Muscle of leg (tissue), 11 donors: ENCODE results near the gene FOSL2. TPM values are rescaled to one million over a fixed set of nuclear protein-coding genes. Genes with fewer than 3 reads are reported as not detected.

ENCODE experiments used
- DNase-seq: peaks from one replicate; pipeline ENCODE4 v3.0.0; 2013
- H3K27ac ChIP-seq: one replicate; pipeline ENCODE4 v1.5.1; 2013; ENCODE audit warnings: mild to moderate bottlenecking, low read length, control low read depth
- H3K27me3 ChIP-seq: one replicate; pipeline ENCODE4 v1.6.1; 2013; ENCODE audit warnings: low read length; ENCODE audit not compliant: control insufficient read depth, insufficient read depth
- H3K36me3 ChIP-seq: one replicate; pipeline ENCODE4 v1.6.1; 2013; ENCODE audit warnings: low read length; ENCODE audit not compliant: control insufficient read depth, insufficient read depth
- H3K4me1 ChIP-seq: one replicate; pipeline ENCODE4 v1.6.1; 2013; ENCODE audit warnings: low read length; ENCODE audit not compliant: control insufficient read depth, insufficient read depth
- H3K4me3 ChIP-seq: one replicate; pipeline ENCODE4 v1.5.1; 2013; ENCODE audit warnings: low read length, control low read depth
- H3K9me3 ChIP-seq: replicated peaks from 2 replicates; pipeline ENCODE4 v1.6.1; 2013; ENCODE audit warnings: low read depth, low read length; ENCODE audit not compliant: control insufficient read depth
- WGBS: methylation state at CpG from one replicate; pipeline ENCODE4 v1.1.5; 2013; ENCODE audit warnings: missing lambda C conversion rate; ENCODE audit not compliant: insufficient coverage; 5-methylcytosine and 5-hydroxymethylcytosine counted together
- polyA plus RNA-seq, 8 donors: library from polyadenylated mRNA; unstranded; fragments of 120-200 nt; gene quantifications; one replicate each; pipeline versions ENCODE4 v1.2.1 to v1.2.3, GENCODE V29; 2013; ENCODE audit warnings: inconsistent platforms in 1 of 8, low replicate concordance in 1 of 8; ENCODE audit not compliant: insufficient read length in 8 of 8, insufficient read depth in 1 of 8
- total RNA-seq: library from RNA; stranded (reverse); fragments of 120-200 nt; gene quantifications from one replicate; pipeline ENCODE4 v1.2.4, GENCODE V29; 2013

Gene FOSL2
- total and polyA plus RNA-seq, 9 donors, result 11.0 to 25.6 (median 14.8) TPM

DNA sequence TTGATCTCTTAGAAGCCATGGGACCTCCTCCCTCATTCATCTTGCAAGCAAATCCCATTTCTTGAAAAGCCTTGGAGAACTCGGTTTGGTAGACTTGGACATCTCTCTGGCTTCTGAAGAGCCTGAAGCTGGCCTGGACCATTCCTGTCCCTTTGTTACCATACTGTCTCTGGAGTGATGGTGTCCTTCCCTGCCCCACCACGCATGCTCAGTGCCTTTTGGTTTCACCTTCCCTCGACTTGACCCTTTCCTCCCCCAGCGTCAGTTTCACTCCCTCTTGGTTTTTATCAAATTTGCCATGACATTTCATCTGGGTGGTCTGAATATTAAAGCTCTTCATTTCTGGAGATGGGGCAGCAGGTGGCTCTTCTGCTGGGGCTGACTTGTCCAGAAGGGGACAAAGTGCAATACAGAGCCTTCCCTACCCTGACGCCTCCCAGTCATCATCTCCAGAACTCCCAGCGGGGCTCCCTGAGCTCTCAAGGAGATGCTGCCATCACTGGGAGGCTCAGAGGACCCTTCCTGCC, 20.0 kb downstream of the FOSL2 start:
- Histone ChIP-seq H3K27ac (peak overlapping the region; percentile 91), H3K4me3 (no peak overlapping the region), H3K9me3 (no peaks in the 10 kb centered on the region), H3K36me3 (peaks cover 62% of the 10 kb centered on the region), H3K4me1 (peaks cover 35% of the 10 kb centered on the region), H3K27me3 (no peaks in the 10 kb centered on the region)
- DNase-seq, result no peak
- 83% methylated on average over 1 of the region's 6 CpGs for WGBS

GRCh38 chr2:28413152-28413898, 20.7 kb downstream of the FOSL2 start:
- DNase-seq, result peak; percentile 82
- Histone ChIP-seq H3K4me1 (peaks cover 35% of the 10 kb centered on the region), H3K27me3 (no peaks in the 10 kb centered on the region), H3K27ac (peak overlapping the region; percentile 91), H3K36me3 (peaks cover 56% of the 10 kb centered on the region), H3K9me3 (no peaks in the 10 kb centered on the region), H3K4me3 (no peak overlapping the region)
- 74% methylated on average over 15 of the region's 20 CpGs for WGBS

GRCh38 chr2:28413899-28414295, 21.2 kb downstream of the FOSL2 start:
- H3K4me1 ChIP-seq, result peaks cover 35% of the 10 kb centered on the region
- no peak for DNase-seq
- peak overlapping the region; percentile 91 for H3K27ac ChIP-seq
- peaks cover 50% of the 10 kb centered on the region for H3K36me3 ChIP-seq
- no peak overlapping the region for H3K4me3 ChIP-seq
- WGBS, result 46% methylated on average over 6 of the region's 7 CpGs
- no peaks in the 10 kb centered on the region for H3K9me3 ChIP-seq
- H3K27me3 ChIP-seq, result no peaks in the 10 kb centered on the region

DNA sequence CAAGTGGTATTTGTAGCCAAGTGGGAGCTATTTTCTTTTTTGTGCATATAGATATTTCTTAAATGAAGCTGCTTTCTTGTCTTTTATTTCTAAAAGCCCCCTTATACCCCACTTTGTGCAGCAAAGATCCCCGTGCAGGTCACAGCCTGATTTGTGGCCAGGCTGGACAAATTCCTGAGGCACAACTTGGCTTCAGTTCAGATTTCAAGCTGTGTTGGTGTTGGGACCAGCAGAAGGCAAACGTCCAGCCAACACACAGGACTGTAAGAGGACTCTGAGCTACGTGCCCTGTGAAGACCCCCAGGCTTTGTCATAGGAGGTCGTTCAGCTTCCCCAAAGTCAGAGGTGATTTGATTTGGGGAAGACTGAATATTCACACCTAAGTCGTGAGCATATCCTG, 21.9 kb downstream of the FOSL2 start:
- Histone ChIP-seq H3K4me3 (no peak overlapping the region), H3K4me1 (peaks cover 35% of the 10 kb centered on the region), H3K9me3 (no peaks in the 10 kb centered on the region), H3K36me3 (peaks cover 43% of the 10 kb centered on the region), H3K27me3 (no peaks in the 10 kb centered on the region), H3K27ac (peak overlapping the region; percentile 91)
- 41% methylated on average over 5 of the region's 5 CpGs for WGBS
- no peak for DNase-seq

GRCh38 chr2:28415010-28415409, 22.4 kb downstream of the FOSL2 start:
- Histone ChIP-seq H3K36me3 (peaks cover 39% of the 10 kb centered on the region), H3K4me3 (no peak overlapping the region), H3K4me1 (peaks cover 35% of the 10 kb centered on the region), H3K9me3 (no peaks in the 10 kb centered on the region), H3K27me3 (no peaks in the 10 kb centered on the region), H3K27ac (peak overlapping the region; percentile 91)
- 26% methylated on average over 13 of the region's 13 CpGs for WGBS
- peak; percentile 39 for DNase-seq

DNA sequence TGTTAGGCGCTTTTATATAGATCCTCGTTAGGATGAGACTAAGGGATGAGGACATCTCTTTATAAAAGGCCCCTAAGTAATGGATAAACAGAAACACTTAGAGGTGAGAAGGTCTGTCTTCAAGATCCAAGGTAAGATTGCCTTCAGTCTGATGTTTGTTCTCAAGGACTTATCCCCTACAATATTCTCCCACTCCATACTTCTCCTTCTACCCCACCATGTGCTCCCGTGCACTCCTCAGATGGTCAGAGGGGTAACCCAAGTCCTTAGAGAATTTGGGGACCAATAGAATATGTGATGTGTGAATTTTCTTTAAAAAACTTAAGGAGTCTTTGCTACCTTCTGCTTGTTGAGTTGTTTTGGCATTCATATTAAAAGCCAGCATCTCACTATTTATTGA, 23.1 kb downstream of the FOSL2 start:
- Histone ChIP-seq H3K36me3 (peaks cover 32% of the 10 kb centered on the region), H3K4me1 (peaks cover 35% of the 10 kb centered on the region), H3K9me3 (no peaks in the 10 kb centered on the region), H3K4me3 (no peak overlapping the region), H3K27ac (no peak overlapping the region), H3K27me3 (no peaks in the 10 kb centered on the region)
- WGBS, result no CpG with 5 or more reads among the region's 3 CpGs
- DNase-seq, result no peak

DNA sequence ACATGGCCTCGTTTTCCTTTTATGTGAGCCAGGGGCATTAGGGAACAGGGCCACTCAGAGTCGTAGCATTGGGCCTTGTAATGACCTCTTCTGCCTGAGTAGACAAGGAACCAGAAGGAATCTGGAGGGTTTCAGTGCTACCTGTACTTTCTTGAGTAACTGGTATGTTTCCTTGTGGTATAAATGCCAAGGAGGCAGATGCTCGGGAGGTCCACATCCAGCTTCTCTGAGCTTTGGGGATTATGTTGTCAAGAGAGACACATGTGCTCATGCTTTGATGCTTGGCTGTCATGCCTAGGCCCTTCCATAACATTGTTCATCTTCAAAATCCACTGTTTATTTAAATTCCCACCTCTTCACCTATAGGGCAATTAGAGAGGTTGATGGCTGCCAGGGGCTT, 26.3 kb downstream of the FOSL2 start:
- 58% methylated on average over 2 of the region's 3 CpGs for WGBS
- no peak overlapping the region for H3K27ac ChIP-seq

DNA sequence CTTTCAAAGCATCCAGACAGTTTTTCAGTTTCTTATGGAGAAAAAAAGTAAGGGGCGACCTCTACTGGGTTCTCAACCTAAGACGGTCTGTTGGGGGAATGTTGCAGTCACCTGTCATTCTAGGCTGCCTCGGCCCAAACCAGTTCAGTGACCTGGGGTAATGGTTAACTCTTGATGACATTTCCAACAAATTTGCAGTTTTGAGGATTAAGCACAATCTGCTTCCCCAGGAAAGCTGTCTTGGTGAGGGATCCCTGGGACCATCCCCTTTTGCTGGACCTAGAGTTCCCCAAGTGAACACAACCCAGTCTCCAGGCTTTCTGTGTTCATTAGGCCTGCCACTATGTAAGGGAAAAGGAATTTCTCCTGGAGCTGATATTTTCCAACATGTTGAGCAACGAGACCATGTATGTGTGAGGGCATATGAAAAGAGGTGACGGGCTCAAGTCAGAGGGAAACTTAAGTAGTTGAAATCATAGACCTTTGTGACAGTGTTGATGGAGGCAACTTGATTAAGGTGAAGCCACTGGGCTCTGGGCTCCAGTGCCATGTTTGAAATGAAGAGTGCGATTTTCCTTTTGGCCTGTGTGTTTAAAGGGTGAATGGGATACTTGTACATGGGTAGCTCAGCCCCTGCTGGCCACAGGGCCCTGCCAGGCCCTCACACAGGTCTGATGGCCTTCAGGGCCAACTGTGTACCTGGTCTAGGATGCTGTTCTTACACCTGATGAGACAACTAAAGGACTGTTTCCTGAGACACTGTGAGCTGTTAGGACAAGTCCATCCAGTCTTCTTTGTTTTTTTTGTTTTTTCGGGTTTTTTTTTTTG, 27.0 kb downstream of the FOSL2 start:
- no peak overlapping the region for H3K4me3 ChIP-seq
- 76% methylated on average over 7 of the region's 7 CpGs for whole genome bisulfite sequencing
- DNase-seq, result no peak
- no peaks in the 10 kb centered on the region for H3K9me3 ChIP-seq
- H3K27me3 ChIP-seq, result no peaks in the 10 kb centered on the region
- H3K27ac ChIP-seq, result no peak overlapping the region
- peaks cover 15% of the 10 kb centered on the region for H3K4me1 ChIP-seq
- no peaks in the 10 kb centered on the region for H3K36me3 ChIP-seq

More for the DNA sequence above, 26.3 kb downstream of the FOSL2 start:
- Histone ChIP-seq H3K27me3 (no peaks in the 10 kb centered on the region), H3K36me3 (no peaks in the 10 kb centered on the region), H3K4me1 (peaks cover 22% of the 10 kb centered on the region), H3K4me3 (no peak overlapping the region), H3K9me3 (no peaks in the 10 kb centered on the region)
- DNase-seq, result no peak

- WGBS, result 55% methylated on average over 2 of the region's 4 CpGs
- Histone ChIP-seq H3K4me1 (peaks cover 5% of the 10 kb centered on the region), H3K4me3 (no peak overlapping the region), H3K27ac (no peak overlapping the region), H3K36me3 (no peaks in the 10 kb centered on the region), H3K9me3 (no peaks in the 10 kb centered on the region), H3K27me3 (no peaks in the 10 kb centered on the region)
- DNase-seq, result no peak
Measured at GRCh38 chr2:28420722-28421121, 28.1 kb downstream of the FOSL2 start.
